ENCODE results near the gene CXorf38. TPM values are rescaled to one million over a fixed set of nuclear protein-coding genes. Genes with fewer than 3 reads are reported as not detected.

CXorf38 gene
- total and polyA plus RNA-seq, 2 experiments from 2014 or later = 6.5 to 8.8 TPM

DNA sequence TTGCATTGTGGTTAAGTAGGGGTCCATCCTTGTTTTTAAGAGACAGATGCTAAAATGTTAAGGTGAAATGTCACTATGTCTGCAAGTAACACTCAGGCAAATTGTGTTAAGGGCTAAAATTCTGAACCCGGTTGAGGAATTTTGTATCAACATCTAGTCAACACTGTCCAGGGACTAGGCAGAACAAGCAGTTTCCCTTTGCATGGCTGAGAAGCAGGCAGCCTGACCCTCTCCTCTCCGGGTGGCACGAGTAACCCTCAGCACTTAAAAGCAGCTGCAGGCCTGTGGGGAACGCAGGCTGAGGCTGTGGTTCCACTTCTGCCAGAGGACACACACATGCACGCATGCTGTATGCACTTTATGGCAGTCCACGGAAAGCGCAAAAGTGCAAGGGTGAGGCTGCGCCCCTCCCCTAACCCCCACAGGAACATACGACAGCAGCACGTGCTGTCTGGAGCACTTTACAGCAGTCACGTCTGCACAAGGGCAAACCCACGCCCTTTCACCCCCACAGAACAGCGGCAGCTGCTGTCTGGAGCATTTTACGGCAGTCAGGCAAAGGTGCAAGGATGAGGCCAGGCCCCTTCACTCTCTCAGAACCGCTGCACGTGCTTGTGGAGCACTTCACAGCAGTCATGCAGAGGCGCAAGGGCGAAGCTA lies 24.8 kb downstream of the CXorf38 start:
- no peaks in the 10 kb centered on the region for H3K79me2 ChIP-seq (replicated peaks; ENCODE audit: insufficient read depth)
- TF ChIP-seq NANOG (IDR thresholded peaks at IDR 0.05; ENCODE audit: borderline replicate concordance) (no peak), ZNF331 (CRISPR knock-in tag; IDR thresholded peaks at IDR 0.05; ENCODE audit: low read depth) (no peak), JUNB (IDR thresholded peaks at IDR 0.05; ENCODE audit: unreplicated experiment) (no peak), ZNF114 (CRISPR knock-in tag; IDR thresholded peaks at IDR 0.05) (no peak), EZH2 (IDR thresholded peaks at IDR 0.05; ENCODE audit: low read depth, unreplicated experiment) (no peak), STAT1 (IDR thresholded peaks at IDR 0.05; ENCODE audit: unreplicated experiment) (no peak), EZH2phosphoT487 (IDR thresholded peaks at IDR 0.05; ENCODE audit: unreplicated experiment) (no peak), POLR2AphosphoS5 (IDR thresholded peaks at IDR 0.05; ENCODE audit: low read depth) (no peak)
- TF ChIP-seq, protein P1, sequence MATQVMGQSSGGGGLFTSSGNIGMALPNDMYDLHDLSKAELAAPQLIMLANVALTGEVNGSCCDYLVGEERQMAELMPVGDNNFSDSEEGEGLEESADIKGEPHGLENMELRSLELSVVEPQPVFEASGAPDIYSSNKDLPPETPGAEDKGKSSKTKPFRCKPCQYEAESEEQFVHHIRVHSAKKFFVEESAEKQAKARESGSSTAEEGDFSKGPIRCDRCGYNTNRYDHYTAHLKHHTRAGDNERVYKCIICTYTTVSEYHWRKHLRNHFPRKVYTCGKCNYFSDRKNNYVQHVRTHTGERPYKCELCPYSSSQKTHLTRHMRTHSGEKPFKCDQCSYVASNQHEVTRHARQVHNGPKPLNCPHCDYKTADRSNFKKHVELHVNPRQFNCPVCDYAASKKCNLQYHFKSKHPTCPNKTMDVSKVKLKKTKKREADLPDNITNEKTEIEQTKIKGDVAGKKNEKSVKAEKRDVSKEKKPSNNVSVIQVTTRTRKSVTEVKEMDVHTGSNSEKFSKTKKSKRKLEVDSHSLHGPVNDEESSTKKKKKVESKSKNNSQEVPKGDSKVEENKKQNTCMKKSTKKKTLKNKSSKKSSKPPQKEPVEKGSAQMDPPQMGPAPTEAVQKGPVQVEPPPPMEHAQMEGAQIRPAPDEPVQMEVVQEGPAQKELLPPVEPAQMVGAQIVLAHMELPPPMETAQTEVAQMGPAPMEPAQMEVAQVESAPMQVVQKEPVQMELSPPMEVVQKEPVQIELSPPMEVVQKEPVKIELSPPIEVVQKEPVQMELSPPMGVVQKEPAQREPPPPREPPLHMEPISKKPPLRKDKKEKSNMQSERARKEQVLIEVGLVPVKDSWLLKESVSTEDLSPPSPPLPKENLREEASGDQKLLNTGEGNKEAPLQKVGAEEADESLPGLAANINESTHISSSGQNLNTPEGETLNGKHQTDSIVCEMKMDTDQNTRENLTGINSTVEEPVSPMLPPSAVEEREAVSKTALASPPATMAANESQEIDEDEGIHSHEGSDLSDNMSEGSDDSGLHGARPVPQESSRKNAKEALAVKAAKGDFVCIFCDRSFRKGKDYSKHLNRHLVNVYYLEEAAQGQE (IDR thresholded peaks at IDR 0.05; ENCODE audit: unreplicated experiment) = no peak
- TF ChIP-seq, protein P2, sequence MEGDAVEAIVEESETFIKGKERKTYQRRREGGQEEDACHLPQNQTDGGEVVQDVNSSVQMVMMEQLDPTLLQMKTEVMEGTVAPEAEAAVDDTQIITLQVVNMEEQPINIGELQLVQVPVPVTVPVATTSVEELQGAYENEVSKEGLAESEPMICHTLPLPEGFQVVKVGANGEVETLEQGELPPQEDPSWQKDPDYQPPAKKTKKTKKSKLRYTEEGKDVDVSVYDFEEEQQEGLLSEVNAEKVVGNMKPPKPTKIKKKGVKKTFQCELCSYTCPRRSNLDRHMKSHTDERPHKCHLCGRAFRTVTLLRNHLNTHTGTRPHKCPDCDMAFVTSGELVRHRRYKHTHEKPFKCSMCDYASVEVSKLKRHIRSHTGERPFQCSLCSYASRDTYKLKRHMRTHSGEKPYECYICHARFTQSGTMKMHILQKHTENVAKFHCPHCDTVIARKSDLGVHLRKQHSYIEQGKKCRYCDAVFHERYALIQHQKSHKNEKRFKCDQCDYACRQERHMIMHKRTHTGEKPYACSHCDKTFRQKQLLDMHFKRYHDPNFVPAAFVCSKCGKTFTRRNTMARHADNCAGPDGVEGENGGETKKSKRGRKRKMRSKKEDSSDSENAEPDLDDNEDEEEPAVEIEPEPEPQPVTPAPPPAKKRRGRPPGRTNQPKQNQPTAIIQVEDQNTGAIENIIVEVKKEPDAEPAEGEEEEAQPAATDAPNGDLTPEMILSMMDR (conservative IDR thresholded peaks at IDR 0.05; ENCODE audit: low read depth in 2 of 2) = no peak
- TF ChIP-seq, protein P3, sequence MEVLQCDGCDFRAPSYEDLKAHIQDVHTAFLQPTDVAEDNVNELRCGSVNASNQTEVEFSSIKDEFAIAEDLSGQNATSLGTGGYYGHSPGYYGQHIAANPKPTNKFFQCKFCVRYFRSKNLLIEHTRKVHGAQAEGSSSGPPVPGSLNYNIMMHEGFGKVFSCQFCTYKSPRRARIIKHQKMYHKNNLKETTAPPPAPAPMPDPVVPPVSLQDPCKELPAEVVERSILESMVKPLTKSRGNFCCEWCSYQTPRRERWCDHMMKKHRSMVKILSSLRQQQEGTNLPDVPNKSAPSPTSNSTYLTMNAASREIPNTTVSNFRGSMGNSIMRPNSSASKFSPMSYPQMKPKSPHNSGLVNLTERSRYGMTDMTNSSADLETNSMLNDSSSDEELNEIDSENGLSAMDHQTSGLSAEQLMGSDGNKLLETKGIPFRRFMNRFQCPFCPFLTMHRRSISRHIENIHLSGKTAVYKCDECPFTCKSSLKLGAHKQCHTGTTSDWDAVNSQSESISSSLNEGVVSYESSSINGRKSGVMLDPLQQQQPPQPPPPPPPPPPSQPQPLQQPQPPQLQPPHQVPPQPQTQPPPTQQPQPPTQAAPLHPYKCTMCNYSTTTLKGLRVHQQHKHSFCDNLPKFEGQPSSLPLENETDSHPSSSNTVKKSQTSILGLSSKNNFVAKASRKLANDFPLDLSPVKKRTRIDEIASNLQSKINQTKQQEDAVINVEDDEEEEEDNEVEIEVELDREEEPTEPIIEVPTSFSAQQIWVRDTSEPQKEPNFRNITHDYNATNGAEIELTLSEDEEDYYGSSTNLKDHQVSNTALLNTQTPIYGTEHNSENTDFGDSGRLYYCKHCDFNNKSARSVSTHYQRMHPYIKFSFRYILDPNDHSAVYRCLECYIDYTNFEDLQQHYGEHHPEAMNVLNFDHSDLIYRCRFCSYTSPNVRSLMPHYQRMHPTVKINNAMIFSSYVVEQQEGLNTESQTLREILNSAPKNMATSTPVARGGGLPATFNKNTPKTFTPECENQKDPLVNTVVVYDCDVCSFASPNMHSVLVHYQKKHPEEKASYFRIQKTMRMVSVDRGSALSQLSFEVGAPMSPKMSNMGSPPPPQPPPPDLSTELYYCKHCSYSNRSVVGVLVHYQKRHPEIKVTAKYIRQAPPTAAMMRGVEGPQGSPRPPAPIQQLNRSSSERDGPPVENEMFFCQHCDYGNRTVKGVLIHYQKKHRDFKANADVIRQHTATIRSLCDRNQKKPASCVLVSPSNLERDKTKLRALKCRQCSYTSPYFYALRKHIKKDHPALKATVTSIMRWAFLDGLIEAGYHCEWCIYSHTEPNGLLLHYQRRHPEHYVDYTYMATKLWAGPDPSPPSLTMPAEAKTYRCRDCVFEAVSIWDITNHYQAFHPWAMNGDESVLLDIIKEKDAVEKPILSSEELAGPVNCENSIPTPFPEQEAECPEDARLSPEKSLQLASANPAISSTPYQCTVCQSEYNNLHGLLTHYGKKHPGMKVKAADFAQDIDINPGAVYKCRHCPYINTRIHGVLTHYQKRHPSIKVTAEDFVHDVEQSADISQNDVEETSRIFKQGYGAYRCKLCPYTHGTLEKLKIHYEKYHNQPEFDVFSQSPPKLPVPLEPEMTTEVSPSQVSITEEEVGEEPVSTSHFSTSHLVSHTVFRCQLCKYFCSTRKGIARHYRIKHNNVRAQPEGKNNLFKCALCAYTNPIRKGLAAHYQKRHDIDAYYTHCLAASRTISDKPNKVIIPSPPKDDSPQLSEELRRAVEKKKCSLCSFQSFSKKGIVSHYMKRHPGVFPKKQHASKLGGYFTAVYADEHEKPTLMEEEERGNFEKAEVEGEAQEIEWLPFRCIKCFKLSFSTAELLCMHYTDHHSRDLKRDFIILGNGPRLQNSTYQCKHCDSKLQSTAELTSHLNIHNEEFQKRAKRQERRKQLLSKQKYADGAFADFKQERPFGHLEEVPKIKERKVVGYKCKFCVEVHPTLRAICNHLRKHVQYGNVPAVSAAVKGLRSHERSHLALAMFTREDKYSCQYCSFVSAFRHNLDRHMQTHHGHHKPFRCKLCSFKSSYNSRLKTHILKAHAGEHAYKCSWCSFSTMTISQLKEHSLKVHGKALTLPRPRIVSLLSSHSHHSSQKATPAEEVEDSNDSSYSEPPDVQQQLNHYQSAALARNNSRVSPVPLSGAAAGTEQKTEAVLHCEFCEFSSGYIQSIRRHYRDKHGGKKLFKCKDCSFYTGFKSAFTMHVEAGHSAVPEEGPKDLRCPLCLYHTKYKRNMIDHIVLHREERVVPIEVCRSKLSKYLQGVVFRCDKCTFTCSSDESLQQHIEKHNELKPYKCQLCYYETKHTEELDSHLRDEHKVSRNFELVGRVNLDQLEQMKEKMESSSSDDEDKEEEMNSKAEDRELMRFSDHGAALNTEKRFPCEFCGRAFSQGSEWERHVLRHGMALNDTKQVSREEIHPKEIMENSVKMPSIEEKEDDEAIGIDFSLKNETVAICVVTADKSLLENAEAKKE (CRISPR knock-in tag; IDR thresholded peaks at IDR 0.05) = no peak
- H3K27ac ChIP-seq (ENCODE audit: low read depth) = no peak overlapping the region
- H2AFZ ChIP-seq = no peak overlapping the region
- Mint-ChIP-seq H3K4me3 (no peak overlapping the region), H3K27me3 (ENCODE audit: insufficient read depth, low read depth, poor library complexity) (peaks cover 5% of the 10 kb centered on the region), H3K36me3 (ENCODE audit: low read depth) (no peaks in the 10 kb centered on the region), H3K27ac (no peak overlapping the region), H3K4me1 (peaks cover 8% of the 10 kb centered on the region; the same call in 2 of the 3 replicates), H3K9me3 (no peaks in the 10 kb centered on the region)
- DNase-seq (ENCODE audit: low spot score) = no peak
- no peaks in the 10 kb centered on the region for H4K20me1 ChIP-seq (replicated peaks; ENCODE audit: insufficient read depth)
- peak; percentile 29; the same call in 2 of the 3 replicates for ATAC-seq
- H3K4me1 ChIP-seq (ENCODE audit: insufficient read depth) = no peaks in the 10 kb centered on the region
- no peaks in the 10 kb centered on the region for H3F3A ChIP-seq (replicated peaks; ENCODE audit: low read depth)
- H3K36me3 ChIP-seq (ENCODE audit: insufficient read depth) = no peaks in the 10 kb centered on the region
- no peaks in the 10 kb centered on the region for H3K27me3 ChIP-seq (ENCODE audit: insufficient read depth)
- H3K4me2 ChIP-seq = no peak overlapping the region
- no peaks in the 10 kb centered on the region for H3K9me2 ChIP-seq (ENCODE audit: insufficient read depth)
- no peak overlapping the region for H3K4me3 ChIP-seq

Measured in GM23338 (cell line).